KBM-7 (cell line): ENCODE results near the gene MIER3.

ENCODE experiments used
- DNase-seq: peaks from one replicate; pipeline ENCODE4 v3.0.0-alpha.2; 2015
- in situ Hi-C: fragments of 300-500 bp; cut with MboI; formaldehyde crosslinking; loops from 2 replicates; pipeline ENCODE4 v1.14.3; 2020; ENCODE audit warnings: low sequenced_read_pairs, low pct_unique_long_range_greater_than_20kb, mixed read lengths

The MIER3 gene

DNA sequence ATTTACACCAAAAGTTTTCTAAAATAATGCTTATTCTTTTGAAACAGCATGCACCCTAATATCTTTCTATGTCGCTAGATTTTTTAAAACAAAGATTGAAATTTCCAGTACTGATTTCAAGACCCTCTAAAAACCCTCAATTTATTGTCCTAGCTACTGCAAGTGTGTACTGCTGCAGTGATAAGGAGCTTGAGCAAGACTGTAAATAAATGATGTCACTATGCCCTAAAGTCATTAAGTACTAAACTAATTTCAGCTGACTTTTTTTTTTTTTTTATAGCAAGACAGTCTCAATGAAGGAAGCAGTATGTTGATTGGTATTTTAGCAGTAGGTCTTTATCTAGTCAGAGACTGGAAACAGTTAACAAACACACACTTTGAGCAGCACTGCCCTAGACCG, 12.2 kb upstream of the MIER3 start:
- no peak for DNase-seq
- in situ Hi-C loops, result no loop called here

- in situ Hi-C loops, result no loop called here
- peak; percentile 61 for DNase-seq
These were observed 11.3 kb upstream of the MIER3 start for GRCh38 chr5:56963246-56963645.

GRCh38 chr5:56962286-56962685, 10.4 kb upstream of the MIER3 start:
- DNase-seq, result no peak
- in situ Hi-C loops, result no loop called here

DNA sequence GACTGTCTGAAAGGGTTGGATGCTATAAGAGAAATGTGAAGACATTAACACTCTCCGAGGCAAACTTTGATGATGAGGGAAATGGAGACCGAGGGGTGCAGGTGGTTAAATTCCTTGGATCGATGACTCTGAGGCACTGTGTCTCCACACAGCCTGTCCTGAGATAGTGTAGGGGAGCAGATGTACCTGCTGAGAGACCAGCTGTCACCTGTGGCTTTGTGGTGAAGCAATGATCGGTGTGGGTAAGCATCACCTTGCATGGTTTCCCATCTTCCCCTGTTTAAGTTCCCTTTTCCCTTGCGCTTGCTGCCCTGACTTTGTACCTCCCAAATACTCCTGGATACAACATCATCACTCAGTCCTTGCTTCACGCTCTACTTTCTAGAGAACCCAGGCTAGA, 9.8 kb upstream of the MIER3 start:
- in situ Hi-C loops, result no loop called here
- DNase-seq, result no peak

- no peak for DNase-seq
- in situ Hi-C loops, result no loop called here
These were observed 7.4 kb upstream of the MIER3 start for GRCh38 chr5:56959326-56959725.

GRCh38 chr5:56958595-56958994, 6.7 kb upstream of the MIER3 start:
- in situ Hi-C loops, result no loop called here
- DNase-seq, result no peak

GRCh38 chr5:56954262-56954661, 2.3 kb upstream of the MIER3 start:
- no peak for DNase-seq
- in situ Hi-C loops, result no loop called here

- DNase-seq, result peak; percentile 43
- in situ Hi-C loops, result no loop called here
These were observed 587 bp downstream of the MIER3 start for GRCh38 chr5:56951126-56951945.

GRCh38 chr5:56950626-56951125, 1.2 kb downstream of the MIER3 start:
- peak; percentile 77 for DNase-seq
- in situ Hi-C loops, result no loop called here

DNA sequence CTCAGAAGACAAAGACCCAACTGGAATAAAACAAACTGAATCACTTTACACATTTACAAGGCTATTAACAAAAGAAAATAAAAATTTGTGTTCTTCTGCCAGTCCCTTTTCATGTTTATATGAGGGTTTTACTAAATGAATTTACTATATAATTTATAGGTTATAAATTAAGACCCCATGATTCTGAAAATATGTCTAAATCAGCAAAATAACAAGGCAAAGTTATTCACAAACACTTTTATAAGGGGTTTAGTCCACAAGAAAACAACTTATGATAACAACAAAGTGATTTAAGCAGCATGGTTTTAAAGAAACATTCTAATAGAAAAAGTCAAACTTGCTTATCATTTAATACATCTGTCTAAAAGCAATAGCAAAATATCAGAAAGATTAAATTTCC, 4.9 kb downstream of the MIER3 start:
- in situ Hi-C loops, result no loop called here
- no peak for DNase-seq

- in situ Hi-C loops, result no loop called here
These were observed 9.9 kb downstream of the MIER3 start for GRCh38 chr5:56941981-56942380.

GRCh38 chr5:56938858-56939257, 13.1 kb downstream of the MIER3 start:
- in situ Hi-C loops, result no loop called here
- DNase-seq, result no peak

More at GRCh38 chr5:56941981-56942380, 9.9 kb downstream of the MIER3 start:
- DNase-seq, result peak; percentile 27

DNA sequence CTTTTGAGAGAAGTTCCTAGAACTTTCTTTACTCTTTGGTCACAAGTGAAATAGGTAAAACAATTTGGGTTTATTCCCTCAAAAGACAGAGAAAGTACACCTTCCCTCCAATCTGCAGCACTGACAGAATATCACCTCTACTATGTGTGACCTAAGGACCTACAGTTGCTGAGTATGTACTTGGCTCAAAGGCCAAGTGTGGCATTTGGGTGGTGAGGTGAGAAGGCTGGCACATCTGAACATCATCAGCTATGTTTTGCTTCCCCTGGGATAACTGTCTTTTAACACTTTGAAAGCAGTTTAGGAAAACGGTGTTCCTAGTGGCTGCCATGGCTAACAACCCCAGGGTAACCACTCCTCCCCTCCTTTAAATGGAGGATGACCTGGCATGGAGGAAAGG, 17.6 kb downstream of the MIER3 start:
- in situ Hi-C loops, result no loop called here
- no peak for DNase-seq

DNA sequence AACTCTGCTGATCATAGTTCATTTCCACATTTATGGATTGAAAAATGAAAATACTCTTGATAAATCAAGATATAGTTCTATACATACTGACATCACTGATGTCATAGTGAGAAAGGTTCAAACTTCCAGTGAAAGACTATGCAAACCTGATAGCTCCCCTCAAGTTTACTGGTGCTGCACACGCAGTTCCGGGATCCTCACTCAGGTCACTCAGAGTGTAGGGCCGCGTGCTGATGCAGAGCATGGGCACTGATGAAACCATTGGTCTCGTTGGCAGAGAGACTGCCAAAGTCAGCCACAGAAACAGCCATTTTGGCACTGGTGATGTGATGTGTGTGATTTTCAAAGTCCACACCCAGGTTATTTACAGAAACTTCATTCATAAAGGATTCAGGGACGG, 29.0 kb downstream of the MIER3 start:
- no peak for DNase-seq
- in situ Hi-C loops, result no loop called here

DNA sequence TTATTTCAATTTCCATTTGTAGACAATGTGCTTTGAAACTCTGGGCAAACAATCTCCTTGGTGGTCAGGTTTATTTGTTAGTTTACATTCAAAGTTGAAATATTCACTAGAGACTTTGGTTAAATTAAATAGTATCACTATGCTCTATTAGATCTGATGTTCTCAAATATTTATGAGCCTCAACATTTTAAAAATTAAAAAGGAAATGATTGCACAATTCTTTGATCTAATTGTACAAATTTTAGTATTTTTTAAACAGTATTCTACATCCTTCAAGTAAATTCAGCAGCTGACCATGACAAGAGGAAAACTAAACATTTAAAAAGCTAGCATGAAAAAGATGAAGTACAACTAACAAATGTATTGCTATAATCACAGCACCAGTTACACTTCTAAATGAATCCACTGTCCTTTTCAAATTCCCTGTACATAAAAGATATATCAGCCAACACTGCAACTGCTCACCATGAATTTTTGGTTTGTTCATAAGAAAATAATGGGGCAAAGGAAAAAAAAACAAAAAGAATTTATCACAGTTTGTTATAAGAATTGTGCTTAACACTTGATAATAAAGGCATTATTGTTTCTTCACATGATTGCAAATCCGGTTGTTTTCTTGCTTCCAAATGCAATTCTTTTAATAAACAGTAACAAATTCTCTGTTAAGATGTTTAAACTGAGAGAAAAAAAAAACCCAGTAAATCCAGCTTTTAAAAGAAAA, 31.8 kb downstream of the MIER3 start:
- no peak for DNase-seq
- in situ Hi-C loops, result no loop called here

- in situ Hi-C loops, result no loop called here
- no peak for DNase-seq
These were observed 33.9 kb downstream of the MIER3 start for GRCh38 chr5:56918054-56918453.

- in situ Hi-C loops, result no loop called here
These were observed 34.4 kb downstream of the MIER3 start for GRCh38 chr5:56917534-56917933.

GRCh38 chr5:56914678-56915077, 37.2 kb downstream of the MIER3 start:
- in situ Hi-C loops, result no loop called here

More at GRCh38 chr5:56917534-56917933, 34.4 kb downstream of the MIER3 start:
- no peak for DNase-seq

GRCh38 chr5:56913766-56914165, 38.2 kb downstream of the MIER3 start:
- in situ Hi-C loops, result no loop called here
- DNase-seq, result no peak

More at GRCh38 chr5:56914678-56915077, 37.2 kb downstream of the MIER3 start:
- DNase-seq, result no peak

GRCh38 chr5:56910210-56910965, 41.5 kb downstream of the MIER3 start:
- in situ Hi-C loops, result no loop called here
- peak; percentile 85 for DNase-seq
